K562 (cell line): ENCODE measurements around the gene INVS. TPM values are rescaled to one million over a fixed set of nuclear protein-coding genes. Genes with fewer than 3 reads are reported as not detected.
A peak's percentile ranks its signal among the peaks of the same experiment; 100 is the strongest.

Experiments used
- DACH1 ChIP-seq: fragments of 450-650 bp; IDR thresholded peaks from 2 replicates; pipeline ENCODE4 v1.6.1; 2018; ENCODE audit not compliant: partially characterized antibody
- ELF4 ChIP-seq: fragments of 450-650 bp; formaldehyde crosslinking; IDR thresholded peaks from 2 replicates; pipeline ENCODE4 v1.4.0; 2022; ENCODE audit warnings: missing genetic modification characterization
- EP400 ChIP-seq: fragments of 450-650 bp; IDR thresholded peaks from 2 replicates; pipeline ENCODE4 v1.6.1; 2017; ENCODE audit warnings: antibody characterized with exemption, mild to moderate bottlenecking, moderate library complexity
- GTF2F1 ChIP-seq: IDR thresholded peaks from 2 replicates; pipeline ENCODE4 v1.6.1; 2011; ENCODE audit warnings: low read depth, low read length, improper control_type of control experiment
- ILF3 ChIP-seq: fragments of 450-650 bp; IDR thresholded peaks from 2 replicates; pipeline ENCODE4 v1.6.1; 2018; ENCODE audit warnings: antibody characterized with exemption, mild to moderate bottlenecking, moderate library complexity, borderline replicate concordance
- JUND ChIP-seq, 2 experiments: IDR thresholded peaks; 2 replicates in 1 of 2; 3 replicates in 1 of 2; pipeline ENCODE4 v1.6.1; 2011; ENCODE audit warnings: borderline replicate concordance in 2 of 2, low read depth in 2 of 2, low read length in 2 of 2, improper control_type of control experiment in 1 of 2, missing biosample characterization in 1 of 2, missing genetic modification characterization in 1 of 2, missing genetic modification reagents in 1 of 2
- PYGO2 ChIP-seq: fragments of 450-650 bp; IDR thresholded peaks from 2 replicates; pipeline ENCODE4 v1.6.1; 2016; ENCODE audit warnings: mild to moderate bottlenecking, missing genetic modification characterization, moderate library complexity, missing compliant biosample characterization
- SP2 ChIP-seq: IDR thresholded peaks from 2 replicates; pipeline ENCODE4 v1.6.1; 2011; ENCODE audit warnings: mild to moderate bottlenecking, low read depth, low read length, moderate library complexity; ENCODE audit not compliant: poor library complexity, severe bottlenecking; ENCODE audit errors: extremely low read depth
- STAT5A ChIP-seq: IDR thresholded peaks from 2 replicates; pipeline ENCODE4 v1.6.1; 2012; ENCODE audit warnings: low read length, inconsistent platforms, borderline replicate concordance
- TEAD4 ChIP-seq, 2 experiments: sonication (generic) in 1 of 2; formaldehyde crosslinking in 1 of 2; IDR thresholded peaks; 2 replicates each; pipeline versions ENCODE4 v1.6.1 to v1.8.0; 2012 to 2022; ENCODE audit warnings: borderline replicate concordance in 1 of 2, inconsistent platforms in 1 of 2, low read length in 1 of 2, mild to moderate bottlenecking in 1 of 2, missing genetic modification reagents in 1 of 2
- ZNF133 ChIP-seq: fragments of 250-450 bp; sonication (Bioruptor Pico); IDR thresholded peaks from 2 replicates; pipeline ENCODE4 v1.4.0; 2020; ENCODE audit warnings: mild to moderate bottlenecking
- polyA plus RNA-seq, 8 experiments: library from polyadenylated mRNA; depleted of rRNA in 4 of 8; stranded (reverse) in 5 of 8; unstranded in 3 of 8; fragments of >200 nt; fragmentation: Nextera tagmentation in 2 of 8; fragmentation: Illumina TruSeq in 1 of 8; extraction: Ambion mirVana in 2 of 8; extraction: Trizol in 1 of 8; gene quantifications; 2 replicates each; pipeline versions ENCODE4 v1.2.1 to v1.2.3, GENCODE V29; 2011 to 2014; ENCODE audit warnings: inconsistent platforms in 1 of 8, missing spikeins in 1 of 8
- total RNA-seq, 7 experiments: library from RNA; depleted of rRNA in 6 of 7; stranded (reverse); fragments of >200 nt in 6 of 7; fragmentation: Illumina TruSeq in 2 of 7; extraction: Trizol in 2 of 7; gene quantifications; 2 replicates each; pipeline versions ENCODE4 v1.2.1 to v1.2.3, GENCODE V29; 2011 to 2021; ENCODE audit warnings: low replicate concordance in 1 of 7
- TF ChIP-seq, protein P1 (sequence below), 2 experiments: fragments of 450-650 bp; formaldehyde crosslinking in 1 of 2; IDR thresholded peaks; 2 replicates each; pipeline versions ENCODE4 v1.4.0 to v1.6.1; 2014 to 2020; ENCODE audit warnings: mild to moderate bottlenecking in 2 of 2, borderline replicate concordance in 1 of 2, low read depth in 1 of 2
- TF ChIP-seq, protein P2 (sequence below): fragments of 250-450 bp; sonication (Bioruptor Pico); IDR thresholded peaks from 2 replicates; pipeline ENCODE4 v1.6.1; 2021; ENCODE audit warnings: mild to moderate bottlenecking
- TF ChIP-seq, protein P3 (sequence below): IDR thresholded peaks from 2 replicates; pipeline ENCODE4 v1.6.1; 2016; ENCODE audit warnings: missing genetic modification characterization, missing compliant biosample characterization
- TF ChIP-seq, protein P4 (sequence below), 2 experiments: IDR thresholded peaks; 2 replicates each; pipeline ENCODE4 v1.6.1; 2011; ENCODE audit warnings: borderline replicate concordance in 1 of 2, control low read depth in 1 of 2, low read depth in 1 of 2, low read length in 1 of 2, mild to moderate bottlenecking in 1 of 2, mixed read lengths in 1 of 2, moderate library complexity in 1 of 2; ENCODE audit not compliant: insufficient read depth in 1 of 2, insufficient read length in 1 of 2, poor library complexity in 1 of 2, severe bottlenecking in 1 of 2; ENCODE audit errors: extremely low read depth in 1 of 2

INVS gene
- total and polyA plus RNA-seq, 9 of the 15 experiments (the other 6 are each of a cell fraction or from before 2014, with no cell fraction given): 0.77 to 18.5 (median 10.0) TPM

DNA sequence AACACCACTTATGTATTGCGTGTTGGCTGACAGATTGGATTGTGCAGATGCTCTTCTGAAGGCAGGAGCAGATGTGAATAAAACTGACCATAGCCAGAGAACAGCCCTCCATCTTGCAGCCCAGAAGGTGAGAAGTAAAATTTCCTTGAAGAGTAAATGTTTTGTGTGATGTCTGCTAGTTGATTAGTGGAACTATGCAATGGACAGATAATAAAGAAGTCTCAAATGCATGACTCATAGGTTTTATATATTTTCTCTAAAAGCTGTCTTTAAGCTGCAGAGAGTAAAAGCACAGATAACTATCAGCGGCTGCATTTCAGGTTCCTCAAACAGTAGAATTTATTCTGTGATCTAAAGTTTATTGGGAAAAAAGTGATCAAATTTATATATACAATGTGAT is 27.4 kb downstream of the INVS start (continued):
- TF ChIP-seq ELF4 (CRISPR knock-in tag) (no peak), EP400 (no peak), ILF3 (no peak), JUND (IDR thresholded peaks at IDR 0.05; ENCODE audit: borderline replicate concordance, low read depth, low read length) (peak; percentile 77), JUND (tag; IDR thresholded peaks at IDR 0.05; ENCODE audit: borderline replicate concordance, low read depth, low read length) (peak; percentile 76; the same call in 2 of the 3 replicates), ZNF133 (CRISPR knock-in tag) (no peak), GTF2F1 (no peak), PYGO2 (no peak), SP2 (no peak), DACH1 (no peak), TEAD4 (IDR thresholded peaks at IDR 0.05; ENCODE audit: low read length) (peak; percentile 67; the same call in 1 of the 2 replicates), TEAD4 (CRISPR knock-in tag; IDR thresholded peaks at IDR 0.05; ENCODE audit: borderline replicate concordance) (no peak), STAT5A (0 out of 2 replicates have a peak, but pooled peaks have one; percentile 23)
- TF ChIP-seq, protein P1, sequence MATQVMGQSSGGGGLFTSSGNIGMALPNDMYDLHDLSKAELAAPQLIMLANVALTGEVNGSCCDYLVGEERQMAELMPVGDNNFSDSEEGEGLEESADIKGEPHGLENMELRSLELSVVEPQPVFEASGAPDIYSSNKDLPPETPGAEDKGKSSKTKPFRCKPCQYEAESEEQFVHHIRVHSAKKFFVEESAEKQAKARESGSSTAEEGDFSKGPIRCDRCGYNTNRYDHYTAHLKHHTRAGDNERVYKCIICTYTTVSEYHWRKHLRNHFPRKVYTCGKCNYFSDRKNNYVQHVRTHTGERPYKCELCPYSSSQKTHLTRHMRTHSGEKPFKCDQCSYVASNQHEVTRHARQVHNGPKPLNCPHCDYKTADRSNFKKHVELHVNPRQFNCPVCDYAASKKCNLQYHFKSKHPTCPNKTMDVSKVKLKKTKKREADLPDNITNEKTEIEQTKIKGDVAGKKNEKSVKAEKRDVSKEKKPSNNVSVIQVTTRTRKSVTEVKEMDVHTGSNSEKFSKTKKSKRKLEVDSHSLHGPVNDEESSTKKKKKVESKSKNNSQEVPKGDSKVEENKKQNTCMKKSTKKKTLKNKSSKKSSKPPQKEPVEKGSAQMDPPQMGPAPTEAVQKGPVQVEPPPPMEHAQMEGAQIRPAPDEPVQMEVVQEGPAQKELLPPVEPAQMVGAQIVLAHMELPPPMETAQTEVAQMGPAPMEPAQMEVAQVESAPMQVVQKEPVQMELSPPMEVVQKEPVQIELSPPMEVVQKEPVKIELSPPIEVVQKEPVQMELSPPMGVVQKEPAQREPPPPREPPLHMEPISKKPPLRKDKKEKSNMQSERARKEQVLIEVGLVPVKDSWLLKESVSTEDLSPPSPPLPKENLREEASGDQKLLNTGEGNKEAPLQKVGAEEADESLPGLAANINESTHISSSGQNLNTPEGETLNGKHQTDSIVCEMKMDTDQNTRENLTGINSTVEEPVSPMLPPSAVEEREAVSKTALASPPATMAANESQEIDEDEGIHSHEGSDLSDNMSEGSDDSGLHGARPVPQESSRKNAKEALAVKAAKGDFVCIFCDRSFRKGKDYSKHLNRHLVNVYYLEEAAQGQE (IDR thresholded peaks at IDR 0.05; ENCODE audit: borderline replicate concordance): no peak
- TF ChIP-seq, protein P1 (CRISPR knock-in tag; IDR thresholded peaks at IDR 0.05; ENCODE audit: low read depth): no peak
- TF ChIP-seq, protein P2, sequence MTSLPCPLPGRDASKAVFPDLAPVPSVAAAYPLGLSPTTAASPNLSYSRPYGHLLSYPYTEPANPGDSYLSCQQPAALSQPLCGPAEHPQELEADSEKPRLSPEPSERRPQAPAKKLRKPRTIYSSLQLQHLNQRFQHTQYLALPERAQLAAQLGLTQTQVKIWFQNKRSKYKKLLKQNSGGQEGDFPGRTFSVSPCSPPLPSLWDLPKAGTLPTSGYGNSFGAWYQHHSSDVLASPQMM (CRISPR knock-in tag): no peak
- TF ChIP-seq, protein P3, sequence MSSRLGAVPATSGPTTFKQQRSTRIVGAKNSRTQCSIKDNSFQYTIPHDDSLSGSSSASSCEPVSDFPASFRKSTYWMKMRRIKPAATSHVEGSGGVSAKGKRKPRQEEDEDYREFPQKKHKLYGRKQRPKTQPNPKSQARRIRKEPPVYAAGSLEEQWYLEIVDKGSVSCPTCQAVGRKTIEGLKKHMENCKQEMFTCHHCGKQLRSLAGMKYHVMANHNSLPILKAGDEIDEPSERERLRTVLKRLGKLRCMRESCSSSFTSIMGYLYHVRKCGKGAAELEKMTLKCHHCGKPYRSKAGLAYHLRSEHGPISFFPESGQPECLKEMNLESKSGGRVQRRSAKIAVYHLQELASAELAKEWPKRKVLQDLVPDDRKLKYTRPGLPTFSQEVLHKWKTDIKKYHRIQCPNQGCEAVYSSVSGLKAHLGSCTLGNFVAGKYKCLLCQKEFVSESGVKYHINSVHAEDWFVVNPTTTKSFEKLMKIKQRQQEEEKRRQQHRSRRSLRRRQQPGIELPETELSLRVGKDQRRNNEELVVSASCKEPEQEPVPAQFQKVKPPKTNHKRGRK (tag): no peak
- TF ChIP-seq, protein P4, sequence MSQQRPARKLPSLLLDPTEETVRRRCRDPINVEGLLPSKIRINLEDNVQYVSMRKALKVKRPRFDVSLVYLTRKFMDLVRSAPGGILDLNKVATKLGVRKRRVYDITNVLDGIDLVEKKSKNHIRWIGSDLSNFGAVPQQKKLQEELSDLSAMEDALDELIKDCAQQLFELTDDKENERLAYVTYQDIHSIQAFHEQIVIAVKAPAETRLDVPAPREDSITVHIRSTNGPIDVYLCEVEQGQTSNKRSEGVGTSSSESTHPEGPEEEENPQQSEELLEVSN (IDR thresholded peaks at IDR 0.05; ENCODE audit: borderline replicate concordance in 1 of 2, extremely low read depth in 1 of 2, insufficient read depth in 1 of 2, insufficient read length in 1 of 2, low read depth in 1 of 2, low read length in 1 of 2, poor library complexity in 1 of 2, severe bottlenecking in 1 of 2): no peak
